SW480 (cell line): Measurements from ENCODE around the gene PIGV.
"Not testable (repeated sequence)": the region's sequence is repeated elsewhere in the genome, so short reads cannot be mapped to it uniquely, and the experiment has no call there.

Source experiments
- DNase-seq: peaks from one replicate; pipeline ENCODE4 v3.0.0-alpha.2; 2016; ENCODE audit warnings: low spot score

PIGV gene

GRCh38 chr1:26792924-26793323 lies 5.2 kb downstream of the PIGV start:
- DNase-seq: no peak

GRCh38 chr1:26794391-26794790 lies 6.6 kb downstream of the PIGV start:
- DNase-seq: no peak

GRCh38 chr1:26797627-26798026 lies 9.9 kb downstream of the PIGV start:
- no peak for DNase-seq

- peak; percentile 44 for DNase-seq
Measured at GRCh38 chr1:26799479-26800142, 11.9 kb downstream of the PIGV start.

- DNase-seq: not testable (repeated sequence)
Measured at GRCh38 chr1:26803932-26804331, 16.2 kb downstream of the PIGV start.

GRCh38 chr1:26810105-26810504 lies 22.4 kb downstream of the PIGV start:
- DNase-seq: peak; percentile 66

- DNase-seq: no peak
Measured at GRCh38 chr1:26811057-26811456, 23.3 kb downstream of the PIGV start.

- DNase-seq: no peak
Measured at GRCh38 chr1:26811708-26812107, 24.0 kb downstream of the PIGV start.

GRCh38 chr1:26814377-26814776 lies 26.6 kb downstream of the PIGV start:
- DNase-seq: no peak

- no peak for DNase-seq
Measured at GRCh38 chr1:26814893-26815292, 27.1 kb downstream of the PIGV start.

GRCh38 chr1:26820784-26821269 lies 33.1 kb downstream of the PIGV start:
- DNase-seq: no peak

GRCh38 chr1:26822737-26823395 lies 35.1 kb downstream of the PIGV start:
- DNase-seq: no peak

- no peak for DNase-seq
Measured at GRCh38 chr1:26824731-26825130, 37.0 kb downstream of the PIGV start.

GRCh38 chr1:26826261-26827105 lies 38.7 kb downstream of the PIGV start, which contains the start of gene ZDHHC18:
TSS of gene ZDHHC18 (plus strand) at chr1:26826688. CDS start at chr1:26826805, 117 bp downstream.
- DNase-seq: peak; percentile 41

- DNase-seq: no peak
Measured at GRCh38 chr1:26827106-26827604, 39.4 kb downstream of the PIGV start.

GRCh38 chr1:26827663-26828062 lies 39.9 kb downstream of the PIGV start:
- DNase-seq: no peak

- DNase-seq: no peak
Measured at GRCh38 chr1:26828411-26828991, 40.8 kb downstream of the PIGV start.

GRCh38 chr1:26829184-26829911 lies 41.6 kb downstream of the PIGV start:
- no peak for DNase-seq

GRCh38 chr1:26831059-26831458 lies 43.3 kb downstream of the PIGV start:
- no peak for DNase-seq

GRCh38 chr1:26831546-26832248 lies 43.9 kb downstream of the PIGV start:
- DNase-seq: no peak
